IMR-90 (cell line): ENCODE measurements around the gene GPR158. TPM values are rescaled to one million over a fixed set of nuclear protein-coding genes. Genes with fewer than 3 reads are reported as not detected.

Source experiments
- ATAC-seq: fragments of 200-7000 bp; cut with Tn5 transposase; 2 replicates; pipeline ENCODE4 v1.9.1; 2020; ENCODE audit warnings: low read depth, mild to moderate bottlenecking, moderate library complexity
- BruUV-seq: library from RNA; stranded (reverse); fragments of 400-500 nt; replicated peaks from 2 replicates; lab custom pipeline; 2021; lab: Mats Ljungman, UMichigan
- CTCF ChIA-PET: fragments of 300-600 bp; formaldehyde crosslinking; extraction: SDS; loops from one replicate; lab custom pipeline; 2021; ENCODE audit warnings: antibody characterized with exemption; lab: Yijun Ruan, JAX
- POLR2A ChIA-PET: fragments of 300-600 bp; sonication (Branson Sonifier 250); formaldehyde crosslinking; loops from one replicate; lab custom pipeline; 2022; ENCODE audit warnings: antibody characterized with exemption; ENCODE audit not compliant: unreplicated experiment; lab: Charles Lee
- DNase-seq: peaks from one replicate; pipeline ENCODE4 v3.0.0; 2013
- H2AFZ ChIP-seq: replicated peaks from 2 replicates; pipeline ENCODE3; 2013; ENCODE audit warnings: low read length, mild to moderate bottlenecking; ENCODE audit not compliant: poor library complexity
- H2AK5ac ChIP-seq: 2 replicates; pipeline ENCODE4 v1.6.1; 2013; ENCODE audit warnings: low read depth, low read length, inconsistent platforms
- H2AK9ac ChIP-seq: replicated peaks from 2 replicates; pipeline ENCODE3; 2013; ENCODE audit warnings: mild to moderate bottlenecking, low read depth, low read length, moderate library complexity; ENCODE audit not compliant: poor library complexity
- H2BK120ac ChIP-seq: 2 replicates; pipeline ENCODE4 v1.6.1; 2013; ENCODE audit warnings: low read depth, low read length, inconsistent platforms
- H2BK15ac ChIP-seq: 3 replicates; pipeline ENCODE4 v1.6.1; 2013; ENCODE audit warnings: low read depth, low read length, inconsistent platforms
- H2BK20ac ChIP-seq: 2 replicates; pipeline ENCODE4 v1.6.1; 2013; ENCODE audit warnings: low read depth, mild to moderate bottlenecking, inconsistent platforms, low read length, moderate library complexity
- H2BK5ac ChIP-seq: 2 replicates; pipeline ENCODE4 v1.6.1; 2013; ENCODE audit warnings: mild to moderate bottlenecking, low read depth, low read length, inconsistent platforms; ENCODE audit not compliant: poor library complexity, severe bottlenecking
- H3K14ac ChIP-seq: replicated peaks from 2 replicates; pipeline ENCODE4 v1.6.1; 2013; ENCODE audit warnings: low read depth, low read length, inconsistent platforms
- H3K18ac ChIP-seq: 2 replicates; pipeline ENCODE4 v1.6.1; 2013; ENCODE audit warnings: low read depth, low read length, control low read depth
- H3K23ac ChIP-seq: 2 replicates; pipeline ENCODE4 v1.6.1; 2013; ENCODE audit warnings: low read depth, low read length, inconsistent platforms
- H3K27ac ChIP-seq: 2 replicates; pipeline ENCODE4 v1.5.1; 2013; ENCODE audit warnings: mild to moderate bottlenecking, control low read depth, low read length; ENCODE audit not compliant: insufficient read depth
- H3K27me3 ChIP-seq: 2 replicates; pipeline ENCODE4 v1.6.1; 2013; ENCODE audit warnings: low read length; ENCODE audit not compliant: control insufficient read depth, insufficient read depth
- H3K36me3 ChIP-seq: 2 replicates; pipeline ENCODE4 v1.6.1; 2013; ENCODE audit warnings: low read length, mixed read lengths; ENCODE audit not compliant: control insufficient read depth, insufficient read depth
- H3K4ac ChIP-seq: 2 replicates; pipeline ENCODE4 v1.6.1; 2013; ENCODE audit warnings: low read depth, low read length, inconsistent platforms
- H3K4me1 ChIP-seq: 2 replicates; pipeline ENCODE4 v1.6.1; 2013; ENCODE audit warnings: low read length, mixed read lengths; ENCODE audit not compliant: control insufficient read depth, insufficient read depth
- H3K4me2 ChIP-seq: 2 replicates; pipeline ENCODE4 v1.6.1; 2013; ENCODE audit warnings: low read depth, mild to moderate bottlenecking, control low read depth, low read length, moderate library complexity
- H3K4me3 ChIP-seq: 2 replicates; pipeline ENCODE4 v1.5.1; 2013; ENCODE audit warnings: low read depth, mild to moderate bottlenecking, control low read depth, low read length, moderate library complexity; ENCODE audit not compliant: insufficient read depth
- H3K56ac ChIP-seq: 2 replicates; pipeline ENCODE4 v1.6.1; 2013; ENCODE audit warnings: low read length, inconsistent platforms; ENCODE audit not compliant: insufficient read depth; ENCODE audit errors: extremely low read depth
- H3K79me1 ChIP-seq, 2 experiments: 2 replicates each; pipeline ENCODE4 v1.6.1; 2013; ENCODE audit warnings: low read length in 2 of 2, inconsistent platforms in 1 of 2, low read depth in 1 of 2
- H3K9ac ChIP-seq: 2 replicates; pipeline ENCODE4 v1.6.1; 2013; ENCODE audit warnings: low read depth, low read length, control low read depth
- H3K9me1 ChIP-seq: 2 replicates; pipeline ENCODE4 v1.6.1; 2013; ENCODE audit warnings: low read length, inconsistent platforms; ENCODE audit not compliant: insufficient read depth
- H3K9me3 ChIP-seq: 2 replicates; pipeline ENCODE4 v1.6.1; 2013; ENCODE audit warnings: low read length; ENCODE audit not compliant: control insufficient read depth, insufficient read depth
- H4K20me1 ChIP-seq: 2 replicates; pipeline ENCODE4 v1.6.1; 2013; ENCODE audit warnings: low read length, inconsistent platforms; ENCODE audit not compliant: insufficient read depth
- H4K5ac ChIP-seq: 2 replicates; pipeline ENCODE4 v1.6.1; 2013; ENCODE audit warnings: mild to moderate bottlenecking, low read depth, low read length, control low read depth
- H4K8ac ChIP-seq, 2 experiments: 2 replicates each; pipeline ENCODE4 v1.6.1; 2013; ENCODE audit warnings: low read depth in 2 of 2, low read length in 2 of 2, control low read depth in 1 of 2, inconsistent platforms in 1 of 2
- H4K91ac ChIP-seq: 2 replicates; pipeline ENCODE4 v1.6.1; 2013; ENCODE audit warnings: low read depth, low read length, inconsistent platforms; ENCODE audit not compliant: insufficient read depth
- BHLHE40 ChIP-seq: fragments of 150-350 bp; IDR thresholded peaks from 2 replicates; pipeline ENCODE4 v1.6.1; 2016; ENCODE audit warnings: mild to moderate bottlenecking, low read depth, low read length
- CHD1 ChIP-seq: IDR thresholded peaks from 2 replicates; pipeline ENCODE4 v1.6.1; 2012; ENCODE audit warnings: low read depth, low read length, improper control_type of control experiment
- FOS ChIP-seq: fragments of 150-350 bp; IDR thresholded peaks from 2 replicates; pipeline ENCODE4 v1.6.1; 2016; ENCODE audit warnings: low read depth, low read length
- MXI1 ChIP-seq: IDR thresholded peaks from 2 replicates; pipeline ENCODE4 v1.6.1; 2012; ENCODE audit warnings: low read depth, mild to moderate bottlenecking, low read length, moderate library complexity, borderline replicate concordance
- NFE2L2 ChIP-seq: fragments of 150-350 bp; IDR thresholded peaks from 2 replicates; pipeline ENCODE4 v1.6.1; 2016; ENCODE audit warnings: low read depth, mild to moderate bottlenecking, low read length
- POLR2A ChIP-seq: IDR thresholded peaks from 2 replicates; pipeline ENCODE4 v1.6.1; 2012; ENCODE audit warnings: mild to moderate bottlenecking, low read depth, low read length
- RCOR1 ChIP-seq: IDR thresholded peaks from 2 replicates; pipeline ENCODE4 v1.6.1; 2012; ENCODE audit warnings: mild to moderate bottlenecking, low read length, improper control_type of control experiment; ENCODE audit not compliant: insufficient replicate concordance
- USF2 ChIP-seq: fragments of 150-350 bp; IDR thresholded peaks from 2 replicates; pipeline ENCODE4 v1.6.1; 2017; ENCODE audit warnings: mild to moderate bottlenecking, antibody characterized with exemption, low read length, low read depth
- WGBS, 2 experiments: methylation state at CpG; one replicate each; pipeline versions ENCODE4 v1.1.5 to v1.1.7; 2013; ENCODE audit warnings: missing lambda C conversion rate in 2 of 2; ENCODE audit not compliant: insufficient read length in 1 of 2; ENCODE audit errors: extremely low coverage in 2 of 2; 5-methylcytosine and 5-hydroxymethylcytosine counted together
- dilution Hi-C: fragments of 300-500 bp; cut with HindIII; formaldehyde crosslinking; loops from one replicate; pipeline ENCODE4 v1.14.3; 2018; ENCODE audit warnings: low sequenced_read_pairs; ENCODE audit not compliant: unreplicated experiment
- in situ Hi-C: fragments of 300-500 bp; cut with MboI; formaldehyde crosslinking; loops from 3 replicates; pipeline ENCODE4 v1.14.3; 2019; ENCODE audit warnings: low sequenced_read_pairs, inconsistent platforms, mixed read lengths
- intact Hi-C: fragments of 100-400 bp; cut with micrococcal nuclease; formaldehyde crosslinking; loops from 2 replicates; pipeline ENCODE4 v1.10.0; 2022
- polyA plus RNA-seq, 3 experiments: library from polyadenylated mRNA; depleted of rRNA; stranded (reverse); fragments of >200 nt; gene quantifications; 2 replicates each; pipeline ENCODE4 v1.2.3, GENCODE V29; 2012; ENCODE audit warnings: low replicate concordance in 1 of 3
- total RNA-seq: library from RNA; depleted of rRNA; stranded (reverse); fragments of >200 nt; gene quantifications from 2 replicates; pipeline ENCODE4 v1.2.3, GENCODE V29; 2012
- TF ChIP-seq, protein P1 (sequence below): fragments of 150-350 bp; IDR thresholded peaks from 2 replicates; pipeline ENCODE4 v1.6.1; 2016; ENCODE audit warnings: low read depth, mild to moderate bottlenecking, low read length, moderate library complexity, borderline replicate concordance

Gene GPR158
- total and polyA plus RNA-seq, 2 of the 4 experiments (the other 2 are of a cell fraction), result not detected

DNA sequence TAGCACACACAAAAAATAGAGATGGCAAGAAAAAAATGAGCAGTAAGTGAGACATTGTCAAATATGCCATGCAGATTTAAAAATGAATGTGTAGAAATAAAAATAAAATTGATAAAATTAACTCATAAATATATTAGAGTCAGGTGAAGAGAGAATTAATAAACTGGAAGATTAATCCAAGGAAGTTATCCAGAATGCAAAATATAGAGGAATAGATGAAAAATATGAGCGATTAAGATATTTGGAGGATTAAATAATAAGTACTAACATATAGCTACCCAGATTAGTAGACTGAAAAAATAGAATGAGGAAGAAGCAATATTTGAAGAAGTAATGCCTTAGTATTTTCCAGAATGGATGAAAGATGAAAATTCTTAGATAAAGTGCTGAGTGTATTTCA is 103.4 kb downstream of the GPR158 start:
- Histone ChIP-seq H3K9me3 (peaks cover 5% of the 10 kb centered on the region), H3K23ac (no peak overlapping the region), H2BK120ac (no peak overlapping the region), H3K9ac (no peak overlapping the region), H4K8ac (no peak overlapping the region), H3K4me3 (no peak overlapping the region), H2AK9ac (no peak overlapping the region), H4K5ac (no peak overlapping the region), H3K18ac (no peak overlapping the region), H3K36me3 (no peaks in the 10 kb centered on the region), H2BK5ac (no peak overlapping the region), H3K27ac (no peak overlapping the region), H3K56ac (no peak overlapping the region), H3K14ac (no peak overlapping the region), H4K91ac (no peak overlapping the region), H2BK20ac (no peak overlapping the region), H3K79me1 (no peaks in the 10 kb centered on the region), H3K4ac (no peak overlapping the region), H4K20me1 (no peaks in the 10 kb centered on the region), H3K4me2 (no peak overlapping the region), H3K4me1 (no peaks in the 10 kb centered on the region), H2AK5ac (no peak overlapping the region), H2AFZ (no peak overlapping the region), H3K9me1 (no peaks in the 10 kb centered on the region), H3K27me3 (no peaks in the 10 kb centered on the region), H2BK15ac (no peak overlapping the region)
- ChIA-PET POLR2A (no interaction called here), CTCF (no interaction called here)
- dilution Hi-C loops (no loop called here), intact Hi-C loops (no loop called here), in situ Hi-C loops (no loop called here)
- WGBS, 2 experiments, result no CpG with 5 or more reads among the region's 1 CpG
- ATAC-seq, result no peak
- DNase-seq, result no peak
- TF ChIP-seq RCOR1 (no peak), MXI1 (no peak), FOS (no peak), NFE2L2 (no peak), CHD1 (no peak), BHLHE40 (no peak), USF2 (no peak), POLR2A (no peak)
- TF ChIP-seq, protein P1, sequence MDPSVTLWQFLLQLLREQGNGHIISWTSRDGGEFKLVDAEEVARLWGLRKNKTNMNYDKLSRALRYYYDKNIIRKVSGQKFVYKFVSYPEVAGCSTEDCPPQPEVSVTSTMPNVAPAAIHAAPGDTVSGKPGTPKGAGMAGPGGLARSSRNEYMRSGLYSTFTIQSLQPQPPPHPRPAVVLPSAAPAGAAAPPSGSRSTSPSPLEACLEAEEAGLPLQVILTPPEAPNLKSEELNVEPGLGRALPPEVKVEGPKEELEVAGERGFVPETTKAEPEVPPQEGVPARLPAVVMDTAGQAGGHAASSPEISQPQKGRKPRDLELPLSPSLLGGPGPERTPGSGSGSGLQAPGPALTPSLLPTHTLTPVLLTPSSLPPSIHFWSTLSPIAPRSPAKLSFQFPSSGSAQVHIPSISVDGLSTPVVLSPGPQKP, result no peak
- BruUV-seq, result no TSS peak
